Measurements from ENCODE around the gene SLFN12.

Gene SLFN12

DNA sequence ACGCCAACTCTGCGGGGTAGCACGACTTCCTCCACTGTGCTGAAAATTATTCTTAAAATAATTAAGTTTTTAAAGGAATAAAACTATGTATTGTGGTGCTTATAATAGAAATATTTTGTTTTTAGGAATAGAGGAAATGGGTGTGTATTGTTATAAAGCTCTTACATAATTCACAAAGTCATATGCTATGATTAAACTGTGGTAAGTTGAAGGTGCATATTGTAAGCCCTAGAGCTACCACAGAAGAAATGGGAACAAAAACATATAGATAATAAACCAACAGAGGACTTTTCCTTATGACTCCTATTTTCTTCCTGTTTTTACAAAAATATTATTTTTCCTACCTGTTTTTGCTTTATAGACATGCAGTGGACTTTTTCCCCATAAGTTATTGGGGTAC, 54.6 kb downstream of the SLFN12 start:
- no peak overlapping the region for H3K4me3 ChIP-seq (ENCODE audit: low read depth, low read length)
- TF ChIP-seq, protein P1, sequence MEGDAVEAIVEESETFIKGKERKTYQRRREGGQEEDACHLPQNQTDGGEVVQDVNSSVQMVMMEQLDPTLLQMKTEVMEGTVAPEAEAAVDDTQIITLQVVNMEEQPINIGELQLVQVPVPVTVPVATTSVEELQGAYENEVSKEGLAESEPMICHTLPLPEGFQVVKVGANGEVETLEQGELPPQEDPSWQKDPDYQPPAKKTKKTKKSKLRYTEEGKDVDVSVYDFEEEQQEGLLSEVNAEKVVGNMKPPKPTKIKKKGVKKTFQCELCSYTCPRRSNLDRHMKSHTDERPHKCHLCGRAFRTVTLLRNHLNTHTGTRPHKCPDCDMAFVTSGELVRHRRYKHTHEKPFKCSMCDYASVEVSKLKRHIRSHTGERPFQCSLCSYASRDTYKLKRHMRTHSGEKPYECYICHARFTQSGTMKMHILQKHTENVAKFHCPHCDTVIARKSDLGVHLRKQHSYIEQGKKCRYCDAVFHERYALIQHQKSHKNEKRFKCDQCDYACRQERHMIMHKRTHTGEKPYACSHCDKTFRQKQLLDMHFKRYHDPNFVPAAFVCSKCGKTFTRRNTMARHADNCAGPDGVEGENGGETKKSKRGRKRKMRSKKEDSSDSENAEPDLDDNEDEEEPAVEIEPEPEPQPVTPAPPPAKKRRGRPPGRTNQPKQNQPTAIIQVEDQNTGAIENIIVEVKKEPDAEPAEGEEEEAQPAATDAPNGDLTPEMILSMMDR (IDR thresholded peaks at IDR 0.05; ENCODE audit: low read depth, low read length, missing control alignments) = no peak
- DNase-seq (ENCODE audit: low read depth) = no peak

DNA sequence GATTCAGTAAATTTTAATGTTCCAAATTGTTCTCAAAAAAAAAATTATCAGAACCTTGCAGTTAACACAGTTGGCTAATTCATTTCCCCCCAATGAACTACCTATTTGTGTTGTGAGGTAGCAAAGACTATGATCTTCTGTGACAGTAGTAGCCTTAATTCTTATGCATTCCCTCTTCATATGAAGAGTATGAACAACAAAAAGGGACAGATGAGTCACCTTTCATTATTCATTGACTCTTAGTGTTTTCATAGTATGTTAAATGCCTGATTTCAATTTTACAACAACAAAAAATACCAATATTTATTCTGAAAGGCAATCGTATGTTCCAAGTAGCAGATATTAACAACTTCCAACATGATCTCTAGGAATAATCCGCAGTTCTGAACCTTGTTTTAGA, 55.2 kb downstream of the SLFN12 start:
- no peak overlapping the region for H3K4me3 ChIP-seq (ENCODE audit: low read depth, low read length)
- TF ChIP-seq, protein P1 (IDR thresholded peaks at IDR 0.05; ENCODE audit: low read depth, low read length, missing control alignments) = no peak
- DNase-seq (ENCODE audit: low read depth) = no peak

DNA sequence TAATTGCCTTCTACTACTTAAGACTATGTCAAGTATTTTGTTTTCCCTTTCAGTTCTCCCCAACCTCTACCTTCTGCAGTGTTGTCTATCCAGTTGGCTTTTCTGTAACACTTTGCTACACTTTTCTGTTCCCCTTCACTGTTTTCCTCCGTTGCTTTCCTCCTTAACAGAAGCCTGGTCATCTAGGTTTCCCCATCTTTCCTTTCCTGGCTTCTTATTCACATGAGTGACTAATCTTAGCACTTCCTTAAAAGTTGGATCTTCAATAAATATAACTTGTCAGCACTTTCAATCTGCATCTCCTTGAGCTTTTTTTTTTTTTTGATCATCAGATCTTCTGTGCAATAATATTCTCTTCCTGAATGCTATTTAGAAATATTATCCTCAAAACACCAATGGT, 56.1 kb downstream of the SLFN12 start:
- H3K4me3 ChIP-seq (ENCODE audit: low read depth, low read length) = no peak overlapping the region
- TF ChIP-seq, protein P1 (IDR thresholded peaks at IDR 0.05; ENCODE audit: low read depth, low read length, missing control alignments) = no peak

DNA sequence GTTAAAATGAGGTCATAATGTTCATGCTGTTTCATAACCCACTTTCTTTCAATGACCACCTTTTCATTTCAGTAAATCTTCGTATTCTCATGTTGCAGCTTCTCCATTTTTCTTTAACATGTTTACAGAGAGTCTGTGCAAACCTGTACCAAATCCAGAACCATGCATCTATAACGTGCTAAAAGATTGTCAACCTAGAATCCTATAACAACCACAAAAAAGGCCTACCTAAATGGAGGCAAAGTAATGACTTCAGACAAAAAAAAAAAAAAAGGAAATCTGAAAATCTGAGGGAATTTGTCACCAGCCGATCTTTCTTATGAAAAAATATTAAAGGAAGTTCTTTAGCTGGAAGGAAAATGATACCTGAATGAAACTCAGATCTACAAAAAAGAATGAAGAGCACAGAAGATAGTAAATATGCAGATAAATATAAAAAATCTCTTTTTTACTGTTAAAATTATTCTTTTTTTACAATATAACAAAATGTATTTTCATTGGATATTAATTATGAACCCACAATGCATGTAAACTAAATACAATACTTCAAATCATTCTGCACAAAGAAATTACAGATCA, 57.4 kb downstream of the SLFN12 start:
- TF ChIP-seq, protein P1 (IDR thresholded peaks at IDR 0.05; ENCODE audit: low read depth, low read length, missing control alignments) = no peak
- peak overlapping the region; percentile 60; the same call in 1 of the 2 replicates for H3K4me3 ChIP-seq (ENCODE audit: low read depth, low read length)

More for the DNA sequence above, 56.1 kb downstream of the SLFN12 start:
- DNase-seq (ENCODE audit: low read depth) = no peak

DNA sequence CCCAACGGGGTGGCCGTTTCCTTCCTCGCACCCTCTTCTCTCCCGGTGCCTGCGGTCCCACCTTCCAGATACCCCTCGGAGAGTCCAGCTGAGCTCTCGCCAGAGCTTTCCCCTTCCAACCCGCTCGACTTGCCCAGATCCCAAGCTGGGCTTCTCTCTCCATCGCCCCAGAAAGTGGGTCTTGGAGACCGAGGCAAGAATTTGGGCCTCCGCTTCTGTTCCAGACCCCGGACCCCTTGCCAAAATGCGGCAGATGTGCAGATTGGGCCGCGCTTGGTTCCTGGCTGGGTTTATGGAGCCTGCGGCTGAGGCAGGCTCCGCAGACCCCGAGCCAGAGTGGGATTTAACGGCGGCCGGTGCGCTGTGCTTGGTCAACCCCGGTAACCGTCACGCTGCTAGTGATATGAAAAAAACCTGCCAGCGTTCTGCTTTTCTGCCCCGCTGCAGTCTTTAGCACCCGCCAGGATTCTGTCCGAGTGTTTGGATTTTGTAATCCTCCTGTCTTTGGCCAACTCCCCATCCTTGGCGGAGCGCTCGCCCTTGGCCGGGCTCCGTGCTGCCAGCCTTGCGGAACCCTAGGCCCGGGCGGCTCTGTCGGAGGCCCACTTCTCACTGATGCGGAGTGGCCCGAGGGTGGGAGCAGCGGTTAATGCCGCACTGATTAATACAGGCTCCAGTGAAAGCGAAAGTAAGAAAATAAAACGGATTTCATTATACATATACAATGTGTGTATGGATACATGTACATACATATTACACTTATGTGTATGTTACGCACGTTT, 58.1 kb downstream of the SLFN12 start:
- peak overlapping the region; percentile 60 for H3K4me3 ChIP-seq (ENCODE audit: low read depth, low read length)
- no peak for DNase-seq (ENCODE audit: low read depth)
- TF ChIP-seq, protein P1 (IDR thresholded peaks at IDR 0.05; ENCODE audit: low read depth, low read length, missing control alignments) = no peak

More for the DNA sequence above, 57.4 kb downstream of the SLFN12 start:
- no peak for DNase-seq (ENCODE audit: low read depth)

DNA sequence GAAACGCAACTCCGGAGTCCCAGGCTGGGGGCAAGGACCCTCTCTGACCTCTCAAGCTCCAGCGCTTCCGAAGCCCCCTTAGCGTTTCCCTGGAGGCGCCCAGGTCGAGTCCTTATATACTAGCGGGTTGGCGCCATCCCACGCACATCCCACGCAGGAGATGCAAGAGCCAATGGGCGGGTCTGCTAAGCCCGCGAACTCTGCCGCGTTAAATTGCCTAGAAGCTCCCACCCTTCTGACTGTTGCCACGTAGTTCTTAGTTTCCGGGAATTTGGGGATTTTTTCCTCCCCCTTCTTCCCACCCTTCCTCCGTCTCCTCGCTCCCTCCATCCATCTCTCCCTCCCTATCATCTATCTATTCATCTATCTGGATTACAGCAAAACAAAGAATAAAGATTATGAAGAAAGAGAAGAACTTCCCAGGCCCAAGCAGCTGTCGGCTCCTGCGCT, 58.7 kb downstream of the SLFN12 start, which contains the start of gene SLFN11:
Gene SLFN11, minus strand, starts transcription at position 88 of the 450 bp plus-strand sequence. CDS start 9,814 bp downstream, outside the sequence.
- DNase-seq (ENCODE audit: low read depth) = peak; percentile 30
- H3K4me3 ChIP-seq (ENCODE audit: low read depth, low read length) = peak within 1 kb of the TSS; percentile 60
- TF ChIP-seq, protein P1 (IDR thresholded peaks at IDR 0.05; ENCODE audit: low read depth, low read length, missing control alignments) = no peak
